Endothelial cell of umbilical vein (primary cell): ENCODE data around the gene TEN1. TPM values are rescaled to one million over a fixed set of nuclear protein-coding genes. Genes with fewer than 3 reads are reported as not detected.

Experiments used
- BruUV-seq: library from RNA; stranded (reverse); fragments of 400-500 nt; replicated peaks from 2 replicates; lab custom pipeline; 2021; lab: Mats Ljungman, UMichigan
- CTCF ChIA-PET: fragments of 300-600, 350-600 bp; sonication (Branson Sonifier 250); formaldehyde crosslinking; loops from one replicate; lab custom pipeline; 2021; ENCODE audit warnings: antibody characterized with exemption, inconsistent platforms; lab: Charles Lee
- POLR2A ChIA-PET: fragments of 300-600, 350-600 bp; sonication (Branson Sonifier 250); formaldehyde crosslinking; loops from one replicate; lab custom pipeline; 2021; ENCODE audit warnings: antibody characterized with exemption, inconsistent platforms; lab: Charles Lee
- DNase-seq: peaks from one replicate; pipeline ENCODE4 v3.0.0-alpha.2; 2011; ENCODE audit warnings: low read depth, low spot score
- FAIRE-seq: peaks from 2 replicates; lab custom pipeline; 2011; peaks lifted over from hg19 to GRCh38; lab: Jason Lieb, UNC
- H2AFZ ChIP-seq: 2 replicates; pipeline ENCODE4 v1.6.0; 2012; ENCODE audit warnings: low read depth, low read length, control low read depth, inconsistent platforms
- H3K27ac ChIP-seq: 2 replicates; pipeline ENCODE4 v1.5.1; 2011; ENCODE audit warnings: low read depth, mild to moderate bottlenecking, control low read depth, low read length, moderate library complexity; ENCODE audit not compliant: insufficient read depth
- H3K27me3 ChIP-seq, 2 experiments: 2 replicates each; pipeline versions ENCODE4 v1.6.0 to v1.6.1; 2011; ENCODE audit warnings: low read length in 2 of 2, mixed read lengths in 1 of 2; ENCODE audit not compliant: control insufficient read depth in 2 of 2, insufficient read depth in 2 of 2
- H3K36me3 ChIP-seq, 2 experiments: 2 replicates in 1 of 2; 3 replicates in 1 of 2; pipeline ENCODE4 v1.5.1; 2011; ENCODE audit warnings: low read length in 2 of 2, mild to moderate bottlenecking in 1 of 2, moderate library complexity in 1 of 2; ENCODE audit not compliant: control insufficient read depth in 2 of 2, insufficient read depth in 2 of 2; ENCODE audit errors: extremely low read depth in 1 of 2
- H3K4me1 ChIP-seq: 3 replicates; pipeline ENCODE4 v1.5.1; 2011; ENCODE audit warnings: mild to moderate bottlenecking, low read length; ENCODE audit not compliant: control insufficient read depth, insufficient read depth; ENCODE audit errors: extremely low read depth
- H3K4me2 ChIP-seq: 2 replicates; pipeline ENCODE4 v1.6.1; 2011; ENCODE audit warnings: low read length, control low read depth, mixed read lengths; ENCODE audit not compliant: insufficient read depth
- H3K4me3 ChIP-seq, 3 experiments: fragments of 200-600 bp in 1 of 3; sonication (generic), shearing (Covaris generic) in 1 of 3; replicated peaks in 1 of 3; 2 replicates each; pipeline ENCODE4 v1.5.1; 2011 to 2016; ENCODE audit warnings: control low read depth in 3 of 3, low read length in 3 of 3, mild to moderate bottlenecking in 2 of 3, inconsistent platforms in 1 of 3, low read depth in 1 of 3, moderate library complexity in 1 of 3; ENCODE audit not compliant: insufficient read depth in 1 of 3
- H3K79me2 ChIP-seq: 2 replicates; pipeline ENCODE4 v1.6.0; 2012; ENCODE audit warnings: low read length, inconsistent platforms; ENCODE audit not compliant: control insufficient read depth, insufficient read depth
- H3K9ac ChIP-seq: replicated peaks from 2 replicates; pipeline ENCODE3; 2011; ENCODE audit warnings: low read length, control low read depth; ENCODE audit not compliant: insufficient read depth; ENCODE audit errors: extremely low read depth
- H3K9me1 ChIP-seq: replicated peaks from 3 replicates; pipeline ENCODE4 v1.6.0; 2011; ENCODE audit warnings: mild to moderate bottlenecking, low read length; ENCODE audit not compliant: control insufficient read depth, insufficient read depth; ENCODE audit errors: extremely low read depth
- H3K9me3 ChIP-seq: replicated peaks from 2 replicates; pipeline ENCODE4 v1.5.1; 2012; ENCODE audit warnings: low read length, inconsistent platforms; ENCODE audit not compliant: control insufficient read depth, insufficient read depth
- H4K20me1 ChIP-seq: replicated peaks from 2 replicates; pipeline ENCODE3; 2011; ENCODE audit warnings: mild to moderate bottlenecking, low read length; ENCODE audit not compliant: control insufficient read depth, insufficient read depth; ENCODE audit errors: extremely low read depth
- EZH2 ChIP-seq: IDR thresholded peaks from 2 replicates; pipeline ENCODE4 v1.6.1; 2012; ENCODE audit warnings: borderline replicate concordance, low read depth, mild to moderate bottlenecking, moderate library complexity, low read length, inconsistent platforms; ENCODE audit not compliant: severe bottlenecking
- FOS ChIP-seq: IDR thresholded peaks from 2 replicates; pipeline ENCODE4 v1.6.1; 2011; ENCODE audit warnings: mild to moderate bottlenecking, low read length, moderate library complexity, borderline replicate concordance; ENCODE audit not compliant: insufficient read depth
- GATA2 ChIP-seq: IDR thresholded peaks from 2 replicates; pipeline ENCODE4 v1.7.0; 2011; ENCODE audit warnings: low read depth, mild to moderate bottlenecking, moderate library complexity, mixed read lengths, low read length; ENCODE audit not compliant: insufficient read length, insufficient read depth
- JUN ChIP-seq: IDR thresholded peaks from 2 replicates; pipeline ENCODE4 v1.6.1; 2011; ENCODE audit warnings: borderline replicate concordance, low read depth; ENCODE audit not compliant: insufficient read length, insufficient read depth
- MYC ChIP-seq: IDR thresholded peaks from one replicate; pipeline ENCODE4 v1.6.1; 2011; ENCODE audit warnings: mild to moderate bottlenecking, low read depth, low read length
- POLR2A ChIP-seq: IDR thresholded peaks from 2 replicates; pipeline ENCODE4 v1.6.1; 2012; ENCODE audit warnings: low read depth, mild to moderate bottlenecking, control low read depth, low read length
- POLR2AphosphoS5 ChIP-seq: IDR thresholded peaks from 2 replicates; pipeline ENCODE4 v1.6.1; 2012; ENCODE audit warnings: low read depth, mild to moderate bottlenecking, control low read depth, low read length, moderate library complexity; ENCODE audit not compliant: insufficient read depth
- dilution Hi-C: fragments of 300-500 bp; cut with MboI; formaldehyde crosslinking; loops from one replicate; pipeline ENCODE4 v1.15.0; 2019; ENCODE audit warnings: low sequenced_read_pairs; ENCODE audit not compliant: extremely low pct_ligation_motif_present
- intact Hi-C: fragments of 100-400 bp; cut with micrococcal nuclease; formaldehyde crosslinking; loops from one replicate; pipeline ENCODE4 v1.10.0; 2022
- polyA plus RNA-seq, 4 experiments: library from polyadenylated mRNA; depleted of rRNA in 3 of 4; stranded (reverse) in 3 of 4; unstranded in 1 of 4; fragments of >200 nt; gene quantifications; 2 replicates each; pipeline versions ENCODE4 v1.2.1 to v1.2.3, GENCODE V29; 2011 to 2012; ENCODE audit warnings: missing spikeins in 1 of 4
- total RNA-seq: library from RNA; stranded (reverse); gene quantifications from 2 replicates; pipeline ENCODE4 v1.2.3, GENCODE V29; 2021
- TF ChIP-seq, protein P1 (sequence below), 2 donors: IDR thresholded peaks; 1 replicate in 1 of 2; 2 replicates in 1 of 2; pipeline ENCODE4 v1.5.1; 2011; ENCODE audit warnings: low read length in 2 of 2, mild to moderate bottlenecking in 2 of 2, moderate library complexity in 2 of 2, control low read depth in 1 of 2, inconsistent platforms in 1 of 2, low read depth in 1 of 2; ENCODE audit not compliant: insufficient read depth in 1 of 2; ENCODE audit errors: extremely low read depth in 1 of 2
- TF ChIP-seq, protein P2 (sequence below): IDR thresholded peaks from 2 replicates; pipeline ENCODE4 v1.6.1; 2011; ENCODE audit not compliant: insufficient read depth, insufficient read length

The TEN1 gene
- total and polyA plus RNA-seq, 2 donors (not counting 3 experiments of a cell fraction or from before 2014, with no cell fraction given): 18.8 to 29.0 TPM

DNA sequence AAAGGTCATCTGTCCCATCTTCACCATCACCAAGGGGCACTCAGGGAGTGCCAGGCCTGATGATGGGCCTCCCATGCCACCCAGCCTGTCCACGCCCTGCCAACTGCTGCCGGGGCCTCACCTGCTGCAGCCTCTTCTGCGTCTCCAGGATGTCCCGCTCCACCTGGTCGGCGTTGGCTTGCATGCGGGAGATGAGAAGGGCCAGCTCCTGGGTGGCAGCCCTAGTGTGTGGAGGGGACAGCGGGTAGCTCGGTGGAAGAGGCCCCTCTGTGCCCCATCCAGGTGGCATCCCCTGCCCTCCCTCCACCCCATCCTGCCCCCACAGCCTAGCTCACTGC is 44.8 kb downstream of the TEN1 start:
- FAIRE-seq (no peak), DNase-seq (no peak)
- Histone ChIP-seq H3K27me3 (no peaks in the 10 kb centered on the region), H3K9me1 (no peaks in the 10 kb centered on the region), H3K9me3 (no peaks in the 10 kb centered on the region), H3K4me2 (no peak overlapping the region), H3K79me2 (no peaks in the 10 kb centered on the region), H4K20me1 (no peaks in the 10 kb centered on the region), H2AFZ (no peak overlapping the region), H3K9ac (no peak overlapping the region), H3K27ac (no peak overlapping the region), H3K4me1 (no peaks in the 10 kb centered on the region), H3K4me3 (no peak overlapping the region), H3K36me3 (no peaks in the 10 kb centered on the region)
- dilution Hi-C loops (no loop called here), intact Hi-C loops (no loop called here)
- ChIA-PET CTCF (no interaction called here), POLR2A (no interaction called here)
- no TSS peak for BruUV-seq
- TF ChIP-seq, protein P1, sequence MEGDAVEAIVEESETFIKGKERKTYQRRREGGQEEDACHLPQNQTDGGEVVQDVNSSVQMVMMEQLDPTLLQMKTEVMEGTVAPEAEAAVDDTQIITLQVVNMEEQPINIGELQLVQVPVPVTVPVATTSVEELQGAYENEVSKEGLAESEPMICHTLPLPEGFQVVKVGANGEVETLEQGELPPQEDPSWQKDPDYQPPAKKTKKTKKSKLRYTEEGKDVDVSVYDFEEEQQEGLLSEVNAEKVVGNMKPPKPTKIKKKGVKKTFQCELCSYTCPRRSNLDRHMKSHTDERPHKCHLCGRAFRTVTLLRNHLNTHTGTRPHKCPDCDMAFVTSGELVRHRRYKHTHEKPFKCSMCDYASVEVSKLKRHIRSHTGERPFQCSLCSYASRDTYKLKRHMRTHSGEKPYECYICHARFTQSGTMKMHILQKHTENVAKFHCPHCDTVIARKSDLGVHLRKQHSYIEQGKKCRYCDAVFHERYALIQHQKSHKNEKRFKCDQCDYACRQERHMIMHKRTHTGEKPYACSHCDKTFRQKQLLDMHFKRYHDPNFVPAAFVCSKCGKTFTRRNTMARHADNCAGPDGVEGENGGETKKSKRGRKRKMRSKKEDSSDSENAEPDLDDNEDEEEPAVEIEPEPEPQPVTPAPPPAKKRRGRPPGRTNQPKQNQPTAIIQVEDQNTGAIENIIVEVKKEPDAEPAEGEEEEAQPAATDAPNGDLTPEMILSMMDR (IDR thresholded peaks at IDR 0.05; ENCODE audit: extremely low read depth in 1 of 2, insufficient read depth in 1 of 2, low read depth in 1 of 2, low read length in 2 of 2): no peak
- TF ChIP-seq, protein P2, sequence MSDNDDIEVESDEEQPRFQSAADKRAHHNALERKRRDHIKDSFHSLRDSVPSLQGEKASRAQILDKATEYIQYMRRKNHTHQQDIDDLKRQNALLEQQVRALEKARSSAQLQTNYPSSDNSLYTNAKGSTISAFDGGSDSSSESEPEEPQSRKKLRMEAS: no peak
- no peak for TF ChIP-seq EZH2
- TF ChIP-seq JUN: no peak
- no peak for TF ChIP-seq POLR2A
- TF ChIP-seq POLR2AphosphoS5: no peak
- no peak for TF ChIP-seq FOS
- no peak for TF ChIP-seq GATA2
- no peak for TF ChIP-seq MYC
